ENCODE results near the gene NAV1.
"Not testable (repeated sequence)": the region's sequence is repeated elsewhere in the genome, so short reads cannot be mapped to it uniquely, and the experiment has no call there.

Gene NAV1

DNA sequence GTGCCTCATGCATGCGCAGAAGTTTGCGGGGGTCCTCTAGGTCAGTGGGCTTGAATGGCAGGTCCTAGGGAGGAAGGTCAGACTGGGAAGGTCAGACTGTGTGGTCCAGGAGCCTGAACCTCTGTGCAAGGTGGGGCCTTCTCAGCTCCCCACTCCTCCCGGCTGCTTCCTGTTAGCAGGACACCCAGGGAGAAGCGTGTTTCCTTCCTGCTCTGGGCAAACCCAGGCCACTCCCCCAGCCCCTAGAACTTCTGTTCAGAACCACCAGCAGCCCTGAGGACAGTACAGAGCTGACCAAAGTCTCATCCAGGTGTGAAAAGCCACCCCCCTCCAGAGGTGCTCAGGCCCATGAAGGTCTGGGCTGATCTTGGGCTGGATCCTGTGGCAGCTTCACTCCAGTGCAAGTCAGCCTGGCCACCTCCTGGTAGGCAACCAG is 29.9 kb downstream of the NAV1 start:
- no peaks in the 10 kb centered on the region for H3K36me3 ChIP-seq (ENCODE audit: control insufficient read depth, insufficient read depth, low read length)
- H3K9me3 ChIP-seq (ENCODE audit: control insufficient read depth, insufficient read depth, low read depth, low read length), result no peaks in the 10 kb centered on the region
- H3K9ac ChIP-seq (ENCODE audit: low read length), result no peak overlapping the region
- no peak overlapping the region for H3K27ac ChIP-seq (ENCODE audit: low read depth, low read length)
- no peak overlapping the region for H3K4me3 ChIP-seq (ENCODE audit: low read depth, low read length)
- H3K27me3 ChIP-seq (ENCODE audit: control insufficient read depth, insufficient read depth, low read length), result no peaks in the 10 kb centered on the region
- H3K4me1 ChIP-seq (ENCODE audit: control insufficient read depth, insufficient read depth, low read length), result no peaks in the 10 kb centered on the region; the same call in 1 of the 2 replicates

DNA sequence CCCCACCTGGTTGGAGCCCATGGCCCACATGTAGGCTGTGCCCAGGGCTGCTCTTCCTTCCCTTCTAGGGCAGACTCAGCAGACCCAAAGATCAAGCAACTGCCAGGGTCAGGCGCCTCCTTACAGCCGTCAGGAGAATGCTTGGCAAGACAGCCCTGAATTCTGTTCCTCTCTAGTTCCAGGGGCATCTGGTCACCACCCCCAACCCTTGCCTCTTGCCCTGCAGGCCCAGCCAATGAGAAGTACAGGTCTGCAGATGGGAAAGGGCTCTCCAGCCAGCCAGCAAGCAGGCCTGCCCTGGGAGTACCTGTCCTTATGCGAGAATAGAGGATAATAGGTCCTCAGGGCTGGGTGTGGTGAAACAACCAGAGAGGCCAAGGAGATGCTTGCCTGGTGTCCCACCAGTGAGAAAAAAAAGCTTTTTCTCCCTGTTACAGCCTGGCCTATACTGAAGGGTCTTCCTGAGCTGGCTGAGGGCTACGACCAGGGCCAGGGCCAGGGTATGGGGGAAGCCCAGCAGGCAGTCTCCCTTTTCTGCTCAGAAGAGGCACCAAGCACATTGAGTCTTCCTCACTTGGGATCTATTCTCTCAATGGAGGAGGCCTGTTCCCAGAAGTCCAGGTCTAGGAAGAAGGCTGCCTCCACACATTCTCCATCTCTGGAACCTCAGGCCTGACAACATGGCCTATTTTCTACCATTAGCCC is 31.4 kb downstream of the NAV1 start:
- H3K4me1 ChIP-seq (ENCODE audit: control insufficient read depth, insufficient read depth, low read length), result no peaks in the 10 kb centered on the region; the same call in 1 of the 2 replicates
- no peak overlapping the region for H3K27ac ChIP-seq (ENCODE audit: low read depth, low read length)
- no peaks in the 10 kb centered on the region for H3K9me3 ChIP-seq (ENCODE audit: control insufficient read depth, insufficient read depth, low read depth, low read length)
- no peak overlapping the region for H3K9ac ChIP-seq (ENCODE audit: low read length)
- no peaks in the 10 kb centered on the region for H3K36me3 ChIP-seq (ENCODE audit: control insufficient read depth, insufficient read depth, low read length)
- H3K27me3 ChIP-seq (ENCODE audit: control insufficient read depth, insufficient read depth, low read length), result no peaks in the 10 kb centered on the region
- no peak overlapping the region for H3K4me3 ChIP-seq (ENCODE audit: low read depth, low read length)

DNA sequence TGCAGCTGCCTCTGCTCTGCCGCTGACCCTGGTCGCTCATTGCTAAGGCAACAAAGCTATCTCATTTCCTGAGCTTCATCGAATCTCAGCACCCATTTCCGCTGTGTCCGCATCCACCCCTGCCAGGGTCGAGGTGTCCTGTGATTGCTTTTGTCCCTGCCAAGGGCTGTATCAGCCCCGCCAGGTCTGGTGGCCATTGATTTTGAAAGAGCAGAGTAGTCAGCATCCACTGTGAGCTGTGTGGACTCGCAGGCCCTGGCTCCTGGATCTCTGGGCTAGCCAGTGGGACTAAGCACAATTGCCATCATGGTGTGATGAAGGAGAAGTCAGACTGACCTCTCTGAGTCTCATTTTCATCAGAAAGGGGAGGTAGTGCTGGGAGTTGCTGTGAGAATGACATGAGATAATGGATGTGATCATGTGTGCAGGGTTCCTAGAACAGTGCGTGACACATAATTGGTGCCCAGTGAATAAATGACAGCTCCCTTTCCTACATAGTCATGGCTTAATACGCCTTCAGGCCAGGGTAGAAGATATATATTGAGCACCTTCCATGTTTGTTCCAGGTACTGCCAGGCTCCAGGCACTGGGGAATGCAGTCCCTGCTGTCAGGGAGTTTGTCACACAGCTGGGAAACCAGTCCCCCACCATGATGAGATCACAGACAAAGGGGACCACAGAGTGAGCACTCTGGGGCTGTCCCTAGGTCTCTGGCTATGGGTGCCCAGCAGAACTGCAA is 32.1 kb downstream of the NAV1 start:
- Histone ChIP-seq H3K27me3 (ENCODE audit: control insufficient read depth, insufficient read depth, low read length) (no peaks in the 10 kb centered on the region), H3K36me3 (ENCODE audit: control insufficient read depth, insufficient read depth, low read length) (no peaks in the 10 kb centered on the region), H3K4me1 (ENCODE audit: control insufficient read depth, insufficient read depth, low read length) (no peaks in the 10 kb centered on the region; the same call in 1 of the 2 replicates), H3K27ac (ENCODE audit: low read depth, low read length) (no peak overlapping the region), H3K4me3 (ENCODE audit: low read depth, low read length) (no peak overlapping the region), H3K9me3 (ENCODE audit: control insufficient read depth, insufficient read depth, low read depth, low read length) (no peaks in the 10 kb centered on the region), H3K9ac (ENCODE audit: low read length) (no peak overlapping the region)

DNA sequence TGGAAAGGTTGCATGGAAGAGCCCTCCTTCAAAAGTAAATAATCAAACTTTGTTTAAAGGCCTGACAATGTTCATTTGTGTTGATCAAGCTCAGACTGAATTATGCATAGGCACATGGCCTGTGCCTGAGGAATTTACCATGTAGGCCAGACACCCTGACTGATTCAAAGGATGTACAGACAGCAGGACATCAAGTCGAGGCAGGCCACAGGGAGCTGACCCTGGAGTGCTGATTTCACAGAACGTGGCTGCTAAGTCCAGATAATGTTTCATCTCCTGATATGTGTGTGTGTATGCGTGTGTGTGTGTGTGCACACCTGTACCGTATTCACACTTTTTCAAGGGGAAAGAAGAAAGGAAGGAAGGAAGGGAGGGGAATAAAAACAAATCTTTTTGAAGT is 34.1 kb downstream of the NAV1 start:
- Histone ChIP-seq H3K27me3 (ENCODE audit: control insufficient read depth, insufficient read depth, low read length) (no peaks in the 10 kb centered on the region), H3K4me3 (ENCODE audit: low read depth, low read length) (no peak overlapping the region), H3K27ac (ENCODE audit: low read depth, low read length) (no peak overlapping the region), H3K36me3 (ENCODE audit: control insufficient read depth, insufficient read depth, low read length) (no peaks in the 10 kb centered on the region), H3K4me1 (ENCODE audit: control insufficient read depth, insufficient read depth, low read length) (no peaks in the 10 kb centered on the region; the same call in 1 of the 2 replicates), H3K9me3 (ENCODE audit: control insufficient read depth, insufficient read depth, low read depth, low read length) (no peaks in the 10 kb centered on the region), H3K9ac (ENCODE audit: low read length) (no peak overlapping the region)

DNA sequence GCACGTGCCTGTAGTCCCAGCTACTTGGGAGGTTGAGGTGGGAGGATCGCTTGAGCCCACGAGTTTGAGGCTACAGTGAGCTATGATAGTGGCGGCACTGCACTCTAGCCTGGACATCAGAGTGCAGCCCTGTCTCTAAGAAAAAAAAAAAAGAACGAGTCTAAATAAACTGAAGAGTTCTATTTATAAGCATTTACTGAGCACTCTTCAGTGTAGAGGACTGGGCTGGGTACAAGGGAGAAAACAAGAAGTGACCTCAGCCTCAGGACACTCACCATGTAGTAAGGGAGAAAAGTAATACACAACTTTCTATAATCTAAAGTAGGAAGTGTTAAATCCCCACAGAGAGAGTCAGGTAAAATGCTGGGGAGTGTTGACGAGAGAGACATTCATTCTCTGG is 35.0 kb downstream of the NAV1 start:
- no peak overlapping the region for H3K27ac ChIP-seq (ENCODE audit: low read depth, low read length)
- no peaks in the 10 kb centered on the region for H3K36me3 ChIP-seq (ENCODE audit: control insufficient read depth, insufficient read depth, low read length)
- no peak overlapping the region for H3K9ac ChIP-seq (ENCODE audit: low read length)
- H3K4me3 ChIP-seq (ENCODE audit: low read depth, low read length), result no peak overlapping the region
- no peaks in the 10 kb centered on the region for H3K27me3 ChIP-seq (ENCODE audit: control insufficient read depth, insufficient read depth, low read length)
- no peaks in the 10 kb centered on the region for H3K9me3 ChIP-seq (ENCODE audit: control insufficient read depth, insufficient read depth, low read depth, low read length)
- peaks cover 4% of the 10 kb centered on the region; the same call in 1 of the 2 replicates for H3K4me1 ChIP-seq (ENCODE audit: control insufficient read depth, insufficient read depth, low read length)

DNA sequence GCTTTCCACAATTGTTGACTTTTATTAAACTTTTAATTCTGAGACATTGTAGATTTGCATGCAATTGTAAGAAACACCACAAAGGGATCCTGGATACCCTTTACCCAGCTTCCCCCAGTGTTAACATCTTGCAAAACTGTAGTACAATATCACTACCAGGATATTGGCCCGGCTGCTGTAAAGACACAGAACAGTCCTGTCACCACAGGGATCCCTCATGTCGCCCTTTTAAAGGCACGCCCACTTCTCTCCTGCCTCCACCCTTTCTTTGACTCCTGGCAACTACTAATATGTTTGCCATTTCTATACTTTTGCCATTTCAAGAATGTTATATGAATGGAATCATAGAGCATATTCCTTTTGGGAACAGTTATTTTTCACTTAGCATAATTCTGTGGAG is 37.0 kb downstream of the NAV1 start:
- Histone ChIP-seq H3K9me3 (ENCODE audit: control insufficient read depth, insufficient read depth, low read depth, low read length) (no peaks in the 10 kb centered on the region), H3K27ac (ENCODE audit: low read depth, low read length) (no peak overlapping the region), H3K27me3 (ENCODE audit: control insufficient read depth, insufficient read depth, low read length) (no peaks in the 10 kb centered on the region), H3K36me3 (ENCODE audit: control insufficient read depth, insufficient read depth, low read length) (no peaks in the 10 kb centered on the region), H3K9ac (ENCODE audit: low read length) (no peak overlapping the region), H3K4me3 (ENCODE audit: low read depth, low read length) (no peak overlapping the region), H3K4me1 (ENCODE audit: control insufficient read depth, insufficient read depth, low read length) (0 out of 2 replicates have a peak, but pooled peaks cover 4% of the 10 kb centered on the region)

DNA sequence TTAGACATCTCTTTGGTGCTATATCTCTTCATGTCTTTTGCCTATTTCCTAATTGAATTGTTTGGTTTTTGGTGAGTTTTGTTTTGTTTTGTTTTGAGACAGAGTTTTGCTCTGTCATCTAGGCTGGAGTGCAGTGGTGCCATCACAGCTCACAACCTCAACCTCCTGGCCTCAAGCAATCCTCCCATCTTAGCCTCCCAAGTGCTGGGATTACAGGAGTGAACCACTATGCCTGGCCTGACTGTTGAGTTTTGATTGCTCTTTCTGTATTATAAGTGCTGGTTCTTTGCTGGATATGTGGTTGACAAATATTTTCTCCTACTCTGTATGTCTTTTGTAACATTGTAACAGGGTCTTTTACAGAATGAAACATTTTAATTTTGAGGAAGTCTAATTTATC is 38.0 kb downstream of the NAV1 start:
- H3K27ac ChIP-seq (ENCODE audit: low read depth, low read length), result no peak overlapping the region
- 0 out of 2 replicates have a peak, but pooled peaks cover 4% of the 10 kb centered on the region for H3K4me1 ChIP-seq (ENCODE audit: control insufficient read depth, insufficient read depth, low read length)
- no peak overlapping the region for H3K9ac ChIP-seq (ENCODE audit: low read length)
- H3K36me3 ChIP-seq (ENCODE audit: control insufficient read depth, insufficient read depth, low read length), result no peaks in the 10 kb centered on the region
- H3K4me3 ChIP-seq (ENCODE audit: low read depth, low read length), result no peak overlapping the region
- H3K9me3 ChIP-seq (ENCODE audit: control insufficient read depth, insufficient read depth, low read depth, low read length), result no peaks in the 10 kb centered on the region
- no peaks in the 10 kb centered on the region for H3K27me3 ChIP-seq (ENCODE audit: control insufficient read depth, insufficient read depth, low read length)

DNA sequence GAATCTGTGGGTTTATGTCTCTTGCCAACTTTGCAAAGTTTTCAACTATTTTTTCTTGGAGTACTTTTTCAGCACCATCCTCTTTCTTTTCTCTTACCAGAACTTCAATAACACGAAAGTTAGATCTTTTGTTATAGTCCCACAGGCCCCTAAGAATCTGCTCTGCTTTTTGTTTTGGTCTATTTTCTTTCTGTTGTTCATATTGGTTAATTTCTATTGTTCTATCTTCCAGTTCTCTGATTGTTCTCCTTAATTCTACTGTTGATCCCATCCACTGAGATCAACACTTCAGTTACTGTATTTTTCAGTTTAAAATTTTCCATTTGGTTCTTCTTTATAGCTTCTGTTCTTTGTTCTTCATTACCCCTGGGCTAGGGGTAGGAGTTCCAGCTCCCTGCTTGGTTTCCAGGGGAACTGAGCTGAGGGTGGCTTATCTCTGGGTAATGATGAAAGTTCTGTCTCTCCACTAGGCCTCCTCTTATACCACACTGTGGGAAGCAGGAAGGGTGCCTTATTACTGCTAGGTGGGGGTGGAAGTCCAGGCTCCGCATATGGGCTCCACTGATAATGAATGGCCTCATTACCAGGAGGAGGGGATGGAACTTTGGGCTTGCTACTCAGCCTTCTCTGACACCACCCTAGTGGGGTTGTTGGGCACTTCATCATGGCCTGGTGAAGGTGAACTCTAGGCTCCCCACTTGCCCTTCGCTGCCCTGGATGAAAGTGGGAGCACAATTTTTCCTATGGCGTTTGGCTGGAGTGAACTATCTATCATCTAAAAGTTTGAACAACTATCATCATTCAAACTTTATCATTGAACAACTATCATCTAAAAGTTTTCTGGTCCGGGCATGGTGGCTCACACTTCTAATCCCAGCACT is 39.3 kb downstream of the NAV1 start:
- Histone ChIP-seq H3K9me3 (ENCODE audit: control insufficient read depth, insufficient read depth, low read depth, low read length) (no peaks in the 10 kb centered on the region), H3K27ac (ENCODE audit: low read depth, low read length) (no peak overlapping the region), H3K27me3 (ENCODE audit: control insufficient read depth, insufficient read depth, low read length) (no peaks in the 10 kb centered on the region), H3K4me1 (ENCODE audit: control insufficient read depth, insufficient read depth, low read length) (peaks cover 7% of the 10 kb centered on the region; the same call in 1 of the 2 replicates), H3K4me3 (ENCODE audit: low read depth, low read length) (no peak overlapping the region), H3K36me3 (ENCODE audit: control insufficient read depth, insufficient read depth, low read length) (no peaks in the 10 kb centered on the region), H3K9ac (ENCODE audit: low read length) (no peak overlapping the region)

DNA sequence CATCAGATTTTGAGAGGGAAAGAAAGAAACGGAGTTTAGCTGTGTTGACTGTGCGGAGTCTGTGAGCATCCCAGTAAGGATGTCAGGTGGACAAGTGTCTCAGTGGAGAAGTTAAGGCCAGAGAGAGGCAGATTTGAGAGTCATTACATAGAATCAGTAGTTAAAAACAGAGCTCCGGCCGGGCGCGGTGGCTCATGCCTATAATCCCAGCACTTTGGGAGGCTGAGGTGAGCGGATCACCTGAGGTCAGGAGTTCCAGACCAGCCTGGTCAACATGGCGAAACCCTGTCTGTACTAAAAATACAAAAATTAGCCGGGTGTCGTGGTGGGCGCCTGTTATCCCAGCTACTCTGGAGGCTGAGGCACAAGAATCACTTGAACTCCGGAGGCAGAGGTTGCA is 42.4 kb downstream of the NAV1 start:
- not testable (repeated sequence) for H3K4me3 ChIP-seq (ENCODE audit: low read depth, low read length); H3K4me1 ChIP-seq (ENCODE audit: control insufficient read depth, insufficient read depth, low read length); H3K36me3 ChIP-seq (ENCODE audit: control insufficient read depth, insufficient read depth, low read length); H3K9ac ChIP-seq (ENCODE audit: low read length); H3K27ac ChIP-seq (ENCODE audit: low read depth, low read length); H3K27me3 ChIP-seq (ENCODE audit: control insufficient read depth, insufficient read depth, low read length); H3K9me3 ChIP-seq (ENCODE audit: control insufficient read depth, insufficient read depth, low read depth, low read length)

DNA sequence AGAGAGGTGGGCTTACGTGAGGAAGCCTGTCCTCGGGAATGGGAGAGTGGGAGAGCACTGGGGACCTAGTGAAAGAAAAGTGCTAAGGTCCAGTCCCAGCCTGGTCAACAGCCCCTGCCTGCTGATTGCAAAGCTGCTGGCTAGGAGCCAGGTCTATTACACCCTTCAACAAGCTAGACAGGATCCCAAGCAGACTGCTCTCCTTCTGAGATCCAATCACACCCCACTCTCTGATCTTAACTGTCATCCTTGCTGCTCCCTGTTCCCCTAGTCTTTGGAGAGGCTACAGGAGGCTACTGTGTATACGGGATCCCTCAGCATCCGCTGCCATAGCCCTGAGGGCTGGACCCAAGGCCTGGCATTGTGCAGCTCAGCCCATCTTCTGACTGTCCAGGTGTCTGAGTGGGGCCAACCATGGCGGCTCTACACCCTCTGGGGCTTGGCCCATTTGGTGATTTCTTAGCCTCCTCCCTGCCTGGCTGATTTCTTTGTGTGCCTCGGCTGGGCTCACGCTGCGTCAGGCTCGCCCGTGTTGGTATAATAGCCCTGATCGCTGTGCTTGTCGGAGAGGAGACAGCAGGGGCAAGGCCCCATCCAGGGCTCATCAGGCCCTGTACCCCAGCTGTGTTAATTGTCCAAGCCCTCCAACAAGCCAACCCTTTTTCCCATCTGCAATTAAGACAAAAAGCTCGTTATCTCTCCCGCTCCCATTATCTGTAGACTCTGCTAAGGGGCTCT is 43.9 kb downstream of the NAV1 start:
- no peak overlapping the region for H3K4me3 ChIP-seq (ENCODE audit: low read depth, low read length)
- H3K27ac ChIP-seq (ENCODE audit: low read depth, low read length), result no peak overlapping the region
- H3K27me3 ChIP-seq (ENCODE audit: control insufficient read depth, insufficient read depth, low read length), result no peaks in the 10 kb centered on the region
- H3K9ac ChIP-seq (ENCODE audit: low read length), result no peak overlapping the region
- H3K36me3 ChIP-seq (ENCODE audit: control insufficient read depth, insufficient read depth, low read length), result no peaks in the 10 kb centered on the region
- no peaks in the 10 kb centered on the region for H3K9me3 ChIP-seq (ENCODE audit: control insufficient read depth, insufficient read depth, low read depth, low read length)
- H3K4me1 ChIP-seq (ENCODE audit: control insufficient read depth, insufficient read depth, low read length), result peaks cover 7% of the 10 kb centered on the region; the same call in 1 of the 2 replicates
